Right kidney (tissue), 1 donor: ENCODE data around the gene NEK10.

ENCODE experiments used
- DNase-seq: peaks from one replicate; pipeline ENCODE4 v3.0.0-alpha.2; 2016

The NEK10 gene

GRCh38 chr3:27097182-27097581 lies 272.0 kb downstream of the NEK10 start:
- no peak for DNase-seq

GRCh38 chr3:27095553-27096222 lies 273.5 kb downstream of the NEK10 start:
- no peak for DNase-seq

- no peak for DNase-seq
Measured at GRCh38 chr3:27094721-27095120, 274.5 kb downstream of the NEK10 start.

GRCh38 chr3:27093771-27094170 lies 275.4 kb downstream of the NEK10 start:
- no peak for DNase-seq

- no peak for DNase-seq
Measured at GRCh38 chr3:27090275-27091041, 278.7 kb downstream of the NEK10 start.

GRCh38 chr3:27089645-27090044 lies 279.5 kb downstream of the NEK10 start:
- no peak for DNase-seq

GRCh38 chr3:27089068-27089467 lies 280.1 kb downstream of the NEK10 start:
- DNase-seq = no peak

- no peak for DNase-seq
Measured at GRCh38 chr3:27085829-27086730, 283.1 kb downstream of the NEK10 start.

- DNase-seq = no peak
Measured at GRCh38 chr3:27081992-27082607, 287.1 kb downstream of the NEK10 start.

- no peak for DNase-seq
Measured at GRCh38 chr3:27081566-27081965, 287.6 kb downstream of the NEK10 start.

GRCh38 chr3:27080258-27080525 lies 289.0 kb downstream of the NEK10 start:
- DNase-seq = no peak

- DNase-seq = no peak
Measured at GRCh38 chr3:27079427-27080257, 289.5 kb downstream of the NEK10 start.

GRCh38 chr3:27078246-27078913 lies 290.8 kb downstream of the NEK10 start:
- no peak for DNase-seq

GRCh38 chr3:27076815-27077630 lies 292.2 kb downstream of the NEK10 start:
- DNase-seq = no peak

GRCh38 chr3:27074914-27075313 lies 294.3 kb downstream of the NEK10 start:
- no peak for DNase-seq

- DNase-seq = no peak
Measured at GRCh38 chr3:27073912-27074311, 295.3 kb downstream of the NEK10 start.

- peak; percentile 45 for DNase-seq
Measured at GRCh38 chr3:27072810-27073651, 296.2 kb downstream of the NEK10 start.

GRCh38 chr3:27060336-27060735 lies 308.8 kb downstream of the NEK10 start:
- DNase-seq = no peak
